HG03135 (cell line): ENCODE measurements around the gene SLC23A1.
A peak's percentile ranks its signal among the peaks of the same experiment; 100 is the strongest.
"Not testable (repeated sequence)": the region's sequence is repeated elsewhere in the genome, so short reads cannot be mapped to it uniquely, and the experiment has no call there.

Experiments
- ATAC-seq: cut with Tn5 transposase; IDR thresholded peaks from one replicate; pipeline ENCODE4 v1.9.1; 2021; ENCODE audit warnings: mild to moderate bottlenecking, moderate library complexity; ENCODE audit not compliant: unreplicated experiment

Gene SLC23A1

DNA sequence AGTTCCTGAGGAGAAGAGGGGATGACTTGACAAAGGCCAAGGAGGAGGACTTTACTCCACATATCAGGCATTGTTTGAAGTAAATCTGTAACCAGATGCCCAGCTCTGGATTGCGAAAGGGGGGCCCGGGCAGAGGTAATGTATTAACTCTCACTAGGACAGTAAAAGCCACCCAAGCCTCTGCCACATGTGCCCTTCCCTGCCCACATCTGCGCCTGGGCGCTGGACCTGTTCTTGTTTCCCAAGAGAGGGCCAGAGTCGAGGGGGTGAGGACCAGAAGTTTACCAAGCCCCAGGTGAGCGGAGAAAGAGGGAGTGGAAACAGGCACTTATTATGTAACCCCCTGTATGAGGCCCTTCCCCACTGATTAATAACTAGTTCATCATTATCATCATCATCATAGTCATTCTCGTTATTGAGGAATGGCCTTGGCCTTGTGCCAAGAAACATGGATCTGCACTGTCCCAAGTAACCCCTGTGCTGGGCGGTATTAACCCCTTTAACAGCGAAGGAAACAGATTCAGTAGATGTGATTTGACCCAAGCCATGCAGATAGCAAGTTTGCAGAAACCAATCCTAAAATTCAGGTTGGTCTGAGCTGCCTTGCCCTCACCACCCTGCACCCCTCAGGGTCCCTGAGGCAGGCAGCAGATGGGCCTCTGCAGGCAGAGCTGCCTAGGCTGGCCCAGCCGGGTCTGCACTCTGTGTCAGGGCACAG, at the start of gene SLC23A1:
TSS of gene SLC23A1 (minus strand) at position 23 of the 718 bp plus-strand sequence. CDS start 44 bp downstream, outside the sequence.
- no peak for ATAC-seq

DNA sequence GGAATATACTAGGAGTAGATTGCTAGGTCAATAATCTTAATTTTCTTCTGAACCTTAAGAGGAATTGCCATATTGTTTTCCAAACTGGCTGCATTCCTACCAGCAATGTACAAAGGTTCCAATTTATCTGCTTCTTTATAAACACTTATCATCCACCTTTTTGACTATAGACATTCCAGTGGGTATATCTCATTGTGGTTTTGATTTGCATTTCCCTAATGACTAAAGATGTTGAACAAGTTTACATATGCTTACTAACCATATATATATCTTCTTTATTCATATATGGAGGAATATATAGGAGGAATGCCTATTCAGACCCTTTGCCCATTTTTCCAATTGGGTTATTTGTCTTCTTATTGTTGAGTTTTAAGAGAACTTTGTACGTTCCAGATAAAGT, 48.6 kb upstream of the SLC23A1 start:
- ATAC-seq = no peak

DNA sequence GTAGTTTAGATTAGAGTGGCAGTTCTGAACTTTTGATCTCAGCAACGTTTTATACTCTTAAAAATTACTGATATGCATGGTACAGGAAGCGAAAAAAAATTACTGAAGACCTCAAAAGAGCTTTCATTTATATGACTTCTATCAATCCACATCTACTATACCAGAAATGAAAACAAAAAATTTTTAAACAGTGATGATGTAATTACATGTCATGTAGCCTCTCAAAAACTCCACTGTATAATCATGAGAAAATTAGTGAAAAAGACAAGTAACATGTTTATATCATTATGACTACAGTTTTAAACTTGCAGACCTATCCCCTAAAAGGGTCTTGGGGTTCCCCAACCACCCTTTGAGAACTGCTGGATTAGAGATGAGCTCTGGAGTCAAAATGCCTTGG, 46.9 kb upstream of the SLC23A1 start:
- ATAC-seq = no peak

DNA sequence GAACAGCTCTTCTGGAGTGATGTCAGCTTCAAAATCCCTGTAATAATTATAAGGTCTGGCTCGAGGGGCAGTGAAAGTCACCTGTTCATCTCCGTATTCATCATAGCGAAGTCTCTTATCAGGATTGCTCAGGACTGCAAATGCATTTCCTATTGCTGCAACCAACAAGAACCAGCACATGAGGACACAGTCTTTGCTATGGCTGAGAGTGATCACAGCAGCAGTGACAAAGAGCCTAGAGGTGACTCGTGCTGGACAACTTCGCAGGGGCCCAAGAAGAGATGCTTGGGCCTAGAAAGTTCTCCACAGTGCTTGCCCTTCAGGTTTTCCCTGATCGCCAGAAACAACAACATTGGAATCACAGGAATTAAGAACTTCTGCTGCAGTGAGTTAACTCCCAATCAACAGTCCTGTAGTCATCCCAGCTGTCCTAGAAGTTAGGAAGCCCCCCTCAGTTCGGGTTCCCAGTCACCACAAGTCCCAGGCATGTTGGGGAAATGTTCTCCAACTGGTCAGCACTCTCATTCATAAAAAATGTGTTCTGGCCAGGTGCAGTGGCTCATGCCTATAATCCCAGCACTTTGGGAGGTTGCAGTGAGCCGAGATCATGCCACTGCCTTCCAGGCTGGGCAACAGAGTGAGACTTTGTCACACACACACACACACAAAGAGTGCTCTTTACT, 43.2 kb upstream of the SLC23A1 start:
- no peak for ATAC-seq

DNA sequence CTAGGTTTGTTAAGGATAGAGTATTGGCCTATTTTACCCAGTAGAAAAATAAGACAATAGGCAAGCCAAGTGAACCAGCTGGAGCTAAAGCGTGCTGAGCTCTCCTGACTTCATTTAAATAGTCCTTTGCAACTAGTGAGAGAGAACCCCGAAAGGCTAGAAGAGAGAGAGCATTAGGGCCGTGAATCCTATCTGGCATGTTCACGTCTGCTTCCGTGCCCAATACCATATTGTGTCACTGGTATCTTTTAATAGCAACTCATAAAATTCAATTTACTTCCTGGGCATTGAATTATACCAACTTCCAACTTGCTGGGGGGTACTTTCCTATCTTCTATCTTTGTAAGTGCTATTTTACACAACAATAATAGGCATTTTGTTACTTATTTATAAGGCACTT, 42.4 kb upstream of the SLC23A1 start:
- no peak for ATAC-seq

DNA sequence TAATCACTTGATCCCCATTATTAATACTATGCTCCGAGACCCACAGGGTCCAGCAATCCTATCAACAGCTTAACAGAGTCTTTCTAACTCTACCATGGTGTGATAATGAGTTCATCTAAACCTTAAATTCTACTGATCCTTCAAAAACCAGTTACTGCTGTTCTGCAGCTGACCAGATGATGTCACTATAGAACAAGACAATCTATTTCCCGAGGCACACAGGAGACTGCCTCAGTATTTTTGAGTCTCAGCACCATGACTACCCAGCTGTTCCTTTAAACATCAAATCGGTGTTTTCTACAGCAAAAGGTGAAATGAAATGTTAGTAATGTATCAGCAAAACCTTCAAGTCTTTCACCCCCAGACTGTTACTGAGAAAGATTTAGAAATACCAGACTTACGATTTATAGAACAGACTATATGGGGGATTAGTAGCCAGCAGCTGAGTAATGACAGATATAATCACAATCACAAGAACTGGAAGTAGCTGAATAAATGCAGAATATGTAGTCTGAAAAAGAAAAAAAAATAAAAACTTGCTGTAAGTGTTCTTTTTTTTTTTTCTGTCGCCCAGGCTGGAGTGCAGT, 39.3 kb upstream of the SLC23A1 start:
- peak; percentile 79 for ATAC-seq

DNA sequence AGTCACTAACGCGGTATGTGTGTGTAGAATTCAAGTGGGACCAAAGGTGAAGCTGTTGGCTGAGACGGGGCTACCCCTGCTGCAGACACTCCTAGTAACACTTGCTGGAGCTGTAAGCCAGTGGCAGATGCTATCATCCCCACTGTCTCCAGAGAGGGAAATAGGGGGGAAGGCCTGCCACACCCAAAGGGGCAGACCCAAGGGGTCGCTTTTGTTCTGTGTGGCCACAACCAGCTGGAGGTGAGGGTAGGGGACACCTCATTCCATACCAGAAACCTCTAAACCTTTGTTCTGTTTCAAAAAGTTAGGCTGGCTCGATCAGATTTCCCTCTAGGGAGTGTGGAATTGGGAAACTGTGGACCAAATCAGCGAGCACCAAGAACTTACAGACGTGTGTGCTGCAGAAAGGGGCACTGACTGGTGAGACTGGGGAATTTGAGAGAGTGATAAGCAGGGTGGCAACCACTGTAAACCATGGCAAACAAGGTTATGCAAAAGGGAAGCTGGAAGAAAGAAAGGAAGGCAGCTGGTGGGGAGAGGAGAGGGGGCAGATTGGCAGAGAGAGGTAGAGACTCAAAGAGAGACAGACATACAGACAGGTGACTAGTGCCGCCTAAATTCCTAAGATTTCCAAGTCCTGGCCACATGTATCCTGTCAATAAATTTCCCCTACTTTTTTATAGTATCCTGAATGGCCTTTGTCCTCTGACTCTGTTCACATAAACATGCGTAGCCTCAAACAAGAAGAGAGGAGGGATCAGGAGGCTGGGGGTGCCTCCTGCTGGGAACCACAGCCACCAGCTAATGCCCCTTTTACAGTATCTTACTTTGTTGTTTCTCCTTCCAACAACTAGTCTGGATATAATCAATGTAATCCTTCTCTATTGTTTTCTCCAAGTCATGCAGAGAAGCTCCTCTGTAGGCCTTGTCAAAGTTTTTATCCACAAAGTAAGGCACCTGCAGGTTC, 36.4 kb upstream of the SLC23A1 start:
- no peak for ATAC-seq

DNA sequence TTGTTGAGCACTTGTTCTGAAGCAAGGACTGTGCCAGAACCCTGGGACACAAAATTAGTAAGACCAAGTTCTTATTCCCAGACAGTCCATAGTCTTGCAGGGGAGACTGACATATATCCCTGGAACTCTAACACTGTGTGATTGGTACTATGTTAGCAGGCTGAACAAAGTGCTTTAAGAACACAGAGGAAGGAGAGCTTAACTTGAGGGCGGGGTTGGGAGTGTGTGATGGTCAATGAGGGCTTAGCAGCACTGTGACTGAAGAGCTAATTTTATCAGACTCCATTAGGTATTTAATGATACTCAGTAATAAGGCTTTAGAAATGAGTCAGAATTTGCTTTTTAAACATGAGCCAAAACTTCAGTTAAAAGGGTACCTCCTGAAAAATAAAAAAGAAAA, 35.7 kb upstream of the SLC23A1 start:
- no peak for ATAC-seq

DNA sequence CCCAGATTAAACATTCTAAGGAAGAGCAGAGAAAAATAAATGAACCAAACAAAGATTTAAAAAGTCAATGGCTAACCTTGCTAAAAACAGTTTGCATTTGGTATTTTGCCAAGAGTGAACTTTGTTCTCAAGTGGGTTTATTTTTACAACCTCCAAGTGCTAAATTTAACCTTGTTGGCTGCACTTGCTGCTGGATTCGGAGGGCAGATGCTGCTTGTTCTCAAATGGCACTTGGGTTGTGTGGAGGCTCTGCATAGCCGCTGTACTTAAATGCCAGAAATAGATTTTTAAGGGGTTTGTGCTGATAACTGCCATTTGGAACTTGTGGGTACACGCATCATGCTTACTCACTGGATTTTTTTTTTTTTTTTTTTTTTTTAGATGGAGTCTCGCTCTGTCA, 34.1 kb upstream of the SLC23A1 start:
- ATAC-seq = no peak

DNA sequence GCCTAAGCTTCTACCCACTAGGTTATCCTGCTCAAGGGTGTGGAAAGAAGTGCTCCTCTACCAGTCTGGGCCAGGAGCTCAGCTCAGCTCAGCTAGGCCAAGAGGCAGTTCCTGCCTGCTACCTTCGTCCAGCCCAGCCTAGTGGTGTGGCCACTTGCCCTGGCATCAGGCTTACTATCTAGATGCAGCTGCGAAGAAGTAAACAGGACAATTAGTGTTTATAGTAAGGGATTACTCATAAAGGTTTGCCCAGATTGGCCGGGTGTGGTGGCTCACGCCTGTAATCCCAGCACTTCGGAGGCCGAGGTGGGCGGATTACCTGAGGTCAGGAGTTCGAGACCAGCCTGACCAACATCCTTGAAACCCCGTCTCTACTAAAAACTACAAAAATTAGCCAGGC, 33.6 kb upstream of the SLC23A1 start:
- ATAC-seq = no peak

DNA sequence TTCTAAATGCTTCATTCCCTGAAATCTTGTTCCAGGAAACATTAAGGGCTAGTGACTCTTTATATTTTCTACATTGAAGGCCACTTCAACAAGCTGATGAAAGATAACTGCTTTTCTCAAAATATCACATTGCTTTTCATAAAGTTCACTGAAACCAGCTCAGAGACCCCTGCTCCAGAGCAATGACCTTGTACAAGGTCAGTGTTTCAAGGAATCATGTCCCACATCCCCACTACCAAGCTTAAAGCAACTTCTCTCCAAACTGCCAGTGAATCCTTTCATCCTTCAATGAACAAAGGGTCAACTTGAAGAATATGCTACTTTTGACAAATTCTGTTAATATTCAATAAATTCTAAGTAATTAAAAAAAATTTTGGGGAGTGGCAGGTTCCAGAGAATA, 32.8 kb upstream of the SLC23A1 start:
- no peak for ATAC-seq

DNA sequence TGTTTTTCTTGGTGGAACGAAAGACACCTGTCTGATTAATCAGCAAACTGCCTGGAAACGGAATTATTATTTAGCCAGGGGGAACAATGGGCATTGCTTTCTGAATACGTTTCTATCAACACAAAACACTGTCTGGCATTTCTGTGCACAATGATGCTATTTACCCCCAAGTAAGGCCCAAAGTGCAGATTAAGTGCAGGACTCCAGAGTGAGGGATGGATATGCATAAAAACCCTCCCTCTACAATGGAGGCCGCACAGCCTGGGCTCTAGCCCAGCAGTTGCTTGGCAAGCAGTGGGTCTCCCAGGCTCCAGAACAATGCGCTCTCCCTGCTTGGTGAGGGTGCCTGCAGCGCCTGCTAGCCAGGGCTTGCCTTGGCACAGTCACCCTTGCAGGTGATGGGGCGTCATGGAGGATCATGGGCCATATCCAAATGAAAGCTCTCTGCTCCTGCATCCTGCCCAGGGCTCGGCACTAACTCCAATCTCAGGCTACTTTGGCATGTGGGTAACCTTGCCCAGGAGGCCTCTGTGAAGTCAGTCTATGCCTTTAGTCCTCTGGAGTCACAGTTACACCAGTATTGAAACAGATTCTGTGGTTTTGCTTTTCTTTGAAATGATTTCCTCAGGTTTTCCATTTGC, 32.2 kb upstream of the SLC23A1 start:
- ATAC-seq = no peak

DNA sequence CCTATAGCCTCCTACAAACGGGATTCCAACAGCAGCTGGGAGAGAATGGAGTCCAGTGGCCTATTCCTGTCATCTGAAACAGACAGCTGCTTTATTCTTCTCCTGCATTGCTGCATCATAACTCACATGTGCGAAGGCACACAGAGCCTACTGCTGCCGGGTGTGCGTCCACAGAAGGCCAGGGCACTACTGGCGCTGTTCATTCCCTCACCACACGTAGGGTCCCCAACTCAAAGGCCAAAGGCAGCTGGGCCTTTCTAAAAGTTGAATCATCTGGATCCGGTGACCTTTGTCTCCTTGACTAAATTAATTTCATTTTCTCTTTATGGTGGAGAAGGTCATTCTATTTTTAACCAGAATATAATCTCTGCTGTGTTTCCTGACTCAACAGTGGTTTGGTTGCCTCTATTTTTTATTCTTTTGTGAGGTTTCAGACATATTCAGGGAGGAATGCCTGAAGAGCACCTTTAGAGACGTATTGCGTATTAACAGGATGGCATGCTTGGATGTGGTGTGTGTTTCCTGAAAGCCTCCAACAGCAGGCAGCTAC, 31.6 kb upstream of the SLC23A1 start:
- no peak for ATAC-seq

DNA sequence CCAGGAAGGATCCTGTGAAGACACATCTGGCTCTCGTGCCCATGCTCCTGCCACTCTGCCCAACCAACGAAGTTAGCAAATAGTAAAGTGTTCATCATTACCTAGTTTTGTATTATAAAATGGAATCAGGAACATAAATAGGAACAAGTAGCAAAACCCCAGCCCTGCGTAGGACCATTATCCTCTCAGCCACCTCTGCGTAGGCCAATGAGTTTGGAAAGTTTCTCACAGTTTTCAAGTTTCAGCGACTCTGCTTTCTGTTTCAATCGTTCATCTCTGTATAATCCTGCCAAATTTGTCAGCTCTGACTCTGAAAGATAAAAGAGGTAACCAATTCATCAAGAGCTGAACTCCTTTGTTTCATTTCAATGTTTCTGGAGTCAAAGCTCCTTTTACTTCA, 30.9 kb upstream of the SLC23A1 start:
- no peak for ATAC-seq

DNA sequence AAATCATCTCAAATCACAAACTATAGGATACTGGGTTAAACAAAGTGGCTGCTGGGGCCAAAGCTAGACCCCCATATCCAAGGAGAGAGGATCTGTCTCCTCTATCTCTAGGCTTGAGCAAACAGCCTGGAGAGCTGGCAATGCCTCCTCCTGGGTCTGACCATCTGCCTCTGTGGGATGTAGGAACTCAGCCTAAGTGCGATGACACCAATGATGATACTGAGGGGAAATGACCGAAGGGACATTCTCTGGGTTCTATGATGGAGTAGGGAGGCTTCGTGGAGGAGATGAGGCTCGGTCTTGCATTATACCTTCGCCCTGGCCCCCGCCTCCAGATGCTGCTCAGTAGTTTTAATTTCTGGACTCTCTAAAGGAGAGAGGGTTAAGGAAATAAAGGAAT, 30.1 kb upstream of the SLC23A1 start:
- ATAC-seq = no peak

DNA sequence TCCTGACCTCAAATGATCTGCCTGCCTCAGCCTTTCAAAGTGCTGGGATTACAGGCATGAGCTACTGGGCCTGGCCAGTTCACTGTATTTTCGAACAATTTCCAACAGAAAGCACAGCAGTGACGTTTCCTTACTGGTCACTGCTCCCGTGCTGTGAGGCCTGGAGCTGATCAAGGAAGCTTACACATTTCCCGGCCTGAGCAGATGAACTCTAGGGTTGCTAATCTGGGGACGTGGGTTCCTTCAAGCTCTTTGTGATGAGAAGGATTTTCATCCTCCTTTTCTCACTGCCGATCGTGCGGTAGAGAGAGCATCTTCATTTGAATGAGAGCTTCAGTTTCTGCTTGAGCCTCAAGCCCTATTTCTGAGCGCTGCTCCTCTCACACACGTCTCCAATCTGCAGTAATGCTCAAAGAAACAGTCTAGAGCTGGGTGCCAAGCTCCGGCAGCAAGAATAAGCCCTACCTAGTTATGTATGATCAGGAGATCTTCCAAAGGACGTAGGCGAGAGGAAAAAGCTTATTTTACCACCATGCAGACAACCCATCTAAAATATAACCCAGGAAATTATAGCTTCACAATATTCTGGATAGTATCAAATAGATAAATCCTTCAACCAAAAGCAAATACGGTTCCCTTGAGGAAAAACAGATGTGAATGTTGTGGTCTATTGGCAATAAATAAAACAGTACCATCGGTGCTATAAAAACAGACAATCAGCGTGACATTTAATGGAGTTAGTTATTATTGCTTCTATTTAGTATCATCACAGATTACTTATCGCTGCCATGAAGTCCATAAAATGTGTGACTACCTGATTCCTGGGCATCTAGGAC, 28.1 kb upstream of the SLC23A1 start:
- ATAC-seq = no peak

DNA sequence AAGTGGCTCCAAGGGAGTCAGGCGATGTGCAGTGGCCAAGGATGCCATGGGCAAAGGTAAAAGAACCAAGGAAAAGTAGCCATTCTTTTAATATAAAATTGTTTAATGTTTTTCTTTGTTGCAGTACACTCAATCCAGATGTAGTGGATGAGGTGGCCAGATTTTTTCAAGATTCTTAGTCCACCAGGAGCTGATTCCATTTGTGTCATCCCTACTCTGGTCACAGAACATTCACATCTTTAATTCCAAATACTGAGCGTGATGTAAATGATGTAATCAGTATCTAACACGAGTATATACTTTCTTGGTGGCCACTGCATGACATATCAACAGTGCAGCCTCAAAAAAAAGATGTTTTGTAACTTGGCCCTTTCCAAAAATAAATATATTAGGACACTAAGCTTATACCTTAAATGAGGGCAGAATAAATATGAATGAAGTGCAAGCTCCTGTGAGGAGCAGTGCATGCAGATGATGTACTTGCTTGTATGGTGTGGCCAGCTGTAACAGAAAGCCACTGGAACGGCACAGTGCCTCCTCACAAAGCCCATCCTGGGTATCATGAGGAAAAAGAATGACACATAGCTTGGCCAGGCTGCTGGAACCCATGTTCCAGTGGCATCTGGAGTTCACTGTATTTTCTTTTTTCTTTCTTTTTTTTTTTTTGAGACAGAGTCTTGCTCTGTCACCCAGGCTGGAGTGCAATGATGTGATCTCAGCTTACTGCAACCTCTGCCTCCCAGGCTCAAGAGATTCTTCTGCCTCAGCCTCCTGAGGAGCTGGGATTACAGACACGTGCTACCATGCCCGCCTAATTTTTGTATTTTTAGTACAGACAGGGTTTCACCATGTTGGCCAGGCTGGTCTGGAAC, 27.3 kb upstream of the SLC23A1 start:
- no peak for ATAC-seq

DNA sequence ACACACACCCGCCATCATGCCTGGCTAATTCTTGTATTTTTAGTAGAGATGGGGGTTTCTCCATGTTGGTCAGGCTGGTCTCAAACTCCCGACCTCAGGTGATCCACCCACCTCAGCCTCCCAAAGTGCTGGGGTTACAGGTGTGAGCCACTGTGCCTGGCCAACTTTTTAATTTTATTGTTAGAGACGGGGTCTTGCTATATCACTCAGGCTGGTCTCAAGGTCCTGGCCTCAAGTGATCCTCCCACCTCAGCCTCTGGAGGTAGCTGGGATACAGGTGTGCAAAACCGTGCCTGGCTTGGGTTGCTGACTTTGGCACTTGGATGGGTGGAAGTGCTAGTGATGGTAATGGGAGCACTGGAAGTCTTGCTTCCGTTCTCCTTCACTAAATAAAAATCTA, 26.0 kb upstream of the SLC23A1 start:
- ATAC-seq = not testable (repeated sequence)

DNA sequence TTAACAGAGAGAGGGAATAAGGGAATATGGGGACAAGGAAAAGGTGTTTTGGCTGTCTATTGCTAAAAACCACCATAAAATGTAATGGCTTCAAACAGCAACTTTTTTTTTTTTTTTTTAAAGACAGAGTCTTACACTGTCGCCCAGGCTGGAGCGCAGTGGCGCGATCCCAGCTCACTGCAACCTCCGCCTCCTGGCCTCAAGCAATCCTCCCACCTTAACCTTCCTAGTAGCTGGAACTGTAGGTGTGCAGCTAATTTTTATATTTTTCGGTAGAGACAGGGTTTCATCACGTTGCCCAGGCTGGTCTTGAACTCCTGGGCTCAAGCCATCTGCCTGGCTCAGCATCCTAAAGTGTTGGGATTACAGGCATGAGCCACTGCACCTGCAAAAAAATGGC, 25.1 kb upstream of the SLC23A1 start:
- no peak for ATAC-seq
